HG02763 (cell line): ENCODE results near the gene FAM20C.

ENCODE experiments used
- ATAC-seq: cut with Tn5 transposase; IDR thresholded peaks from one replicate; pipeline ENCODE4 v1.9.1; 2021; ENCODE audit warnings: mild to moderate bottlenecking, moderate library complexity; ENCODE audit not compliant: unreplicated experiment

FAM20C gene

DNA sequence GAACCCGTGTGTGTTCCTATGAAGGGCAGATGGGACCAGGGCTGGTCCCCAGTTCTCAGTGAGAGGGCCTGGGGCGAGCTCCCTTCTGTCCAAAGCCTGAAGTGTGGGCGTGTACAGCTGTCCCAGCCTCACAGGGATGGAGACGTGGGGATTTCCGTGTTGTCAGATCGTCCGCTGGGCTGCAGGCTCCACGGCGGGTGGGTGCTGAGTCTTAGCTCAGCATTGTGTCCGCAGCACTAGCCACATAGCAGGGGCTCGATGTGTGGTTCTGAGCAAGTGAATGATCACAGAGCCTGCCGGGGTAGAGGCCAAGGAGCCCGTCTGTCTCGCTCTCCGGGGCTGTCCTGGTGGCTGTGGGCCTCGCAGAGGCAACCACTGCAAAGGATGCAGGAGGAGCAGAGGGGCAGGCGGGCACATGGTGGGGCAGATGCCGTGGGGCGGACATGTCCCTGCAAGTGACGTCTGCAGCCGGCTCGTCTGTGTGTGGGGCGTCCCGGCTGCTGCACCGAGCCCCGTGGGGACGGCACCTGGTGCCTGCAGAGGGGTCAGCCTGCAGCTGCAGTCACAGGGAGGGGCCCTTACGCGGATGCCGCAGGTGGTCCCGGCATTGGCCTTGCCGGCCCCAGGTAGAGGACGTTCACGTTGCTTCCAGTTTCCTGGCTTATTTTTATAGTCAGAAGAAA is 30.9 kb downstream of the FAM20C start:
- no peak for ATAC-seq

DNA sequence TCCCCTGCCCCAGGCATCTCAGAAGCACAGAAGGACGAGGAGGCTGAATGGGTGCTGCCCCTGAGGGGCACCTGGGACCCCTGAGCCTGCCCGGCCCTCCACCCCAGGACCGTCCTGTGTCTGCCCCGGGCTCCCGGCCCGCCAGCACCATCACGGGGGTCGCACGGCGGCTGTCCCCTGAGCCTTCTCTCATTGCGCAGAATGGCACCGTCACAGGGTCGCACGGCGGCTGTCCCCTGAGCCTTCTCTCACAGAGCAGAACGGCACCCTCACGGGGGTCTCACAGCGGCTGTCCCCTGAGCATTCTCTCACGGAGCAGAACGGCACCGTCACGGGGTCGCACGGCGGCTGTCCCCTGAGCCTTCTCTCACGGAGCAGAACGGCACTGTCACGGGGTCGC is 31.5 kb downstream of the FAM20C start:
- no peak for ATAC-seq

DNA sequence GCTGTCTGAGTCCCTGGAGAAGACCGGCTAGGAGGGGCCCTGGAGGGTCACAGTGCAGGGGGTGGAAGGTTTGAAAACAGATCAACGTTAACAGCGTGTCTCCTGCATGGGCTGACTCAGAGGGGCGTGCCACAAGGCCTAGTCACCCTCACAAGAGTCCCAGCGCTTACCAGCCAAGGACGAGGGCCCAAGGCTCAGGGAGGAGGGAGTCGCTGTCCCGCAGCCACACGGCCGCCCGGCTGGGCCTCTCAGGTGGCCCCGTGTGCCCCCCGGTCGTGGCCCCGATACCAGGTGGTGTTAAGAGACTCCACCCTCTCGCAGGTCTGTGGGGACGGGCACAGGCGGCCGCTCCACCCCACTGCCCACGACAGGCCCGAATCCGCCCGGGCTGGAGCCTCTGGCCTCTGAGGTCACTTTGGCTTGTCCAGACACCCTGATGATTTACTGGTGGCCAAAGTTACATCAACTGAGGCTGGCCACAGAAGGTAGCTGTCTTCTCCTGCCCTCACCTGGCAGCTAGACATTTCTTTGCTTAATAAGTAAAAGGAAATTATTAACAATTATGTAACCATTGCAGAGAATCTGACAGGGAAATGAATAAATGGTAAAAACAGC is 34.0 kb downstream of the FAM20C start:
- no peak for ATAC-seq

DNA sequence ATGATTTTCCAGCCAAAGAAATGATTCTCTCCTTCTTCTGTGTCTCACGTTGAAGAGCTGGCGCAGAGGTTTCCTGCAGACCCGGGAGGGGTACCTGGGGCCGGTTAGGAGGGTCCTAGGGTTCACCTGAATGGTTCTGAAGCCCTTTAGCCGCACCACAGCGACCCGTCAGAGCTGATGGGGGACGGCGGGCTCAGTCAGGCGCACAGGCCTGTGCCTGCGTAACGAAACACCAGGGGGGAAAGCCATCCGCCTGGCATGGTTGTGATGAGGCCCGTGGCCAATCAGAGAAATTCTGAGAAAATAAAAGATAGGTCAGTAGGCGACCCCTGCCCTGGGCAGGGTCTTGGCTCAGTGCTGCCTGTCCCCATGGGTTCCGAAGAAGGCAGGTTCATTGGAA is 35.6 kb downstream of the FAM20C start:
- no peak for ATAC-seq

DNA sequence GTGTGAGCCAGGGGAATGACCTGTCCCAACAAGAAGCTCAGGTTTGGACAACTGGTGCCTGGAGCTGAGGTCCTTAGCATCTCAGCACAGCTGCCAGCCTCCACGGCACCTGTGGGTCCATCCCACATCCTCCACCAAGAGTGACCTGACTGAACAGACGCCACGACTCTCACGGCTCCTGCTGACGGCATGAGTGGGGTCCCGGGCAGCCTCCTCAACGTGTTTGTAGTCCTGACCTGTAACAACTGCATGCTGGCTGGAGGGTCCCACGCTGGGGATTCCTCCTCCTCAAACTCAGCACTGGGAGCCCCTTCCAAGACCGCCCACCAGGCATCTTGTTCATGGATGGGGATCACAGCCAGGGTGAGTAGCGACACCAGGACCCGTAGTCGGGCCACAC is 36.2 kb downstream of the FAM20C start:
- no peak for ATAC-seq

DNA sequence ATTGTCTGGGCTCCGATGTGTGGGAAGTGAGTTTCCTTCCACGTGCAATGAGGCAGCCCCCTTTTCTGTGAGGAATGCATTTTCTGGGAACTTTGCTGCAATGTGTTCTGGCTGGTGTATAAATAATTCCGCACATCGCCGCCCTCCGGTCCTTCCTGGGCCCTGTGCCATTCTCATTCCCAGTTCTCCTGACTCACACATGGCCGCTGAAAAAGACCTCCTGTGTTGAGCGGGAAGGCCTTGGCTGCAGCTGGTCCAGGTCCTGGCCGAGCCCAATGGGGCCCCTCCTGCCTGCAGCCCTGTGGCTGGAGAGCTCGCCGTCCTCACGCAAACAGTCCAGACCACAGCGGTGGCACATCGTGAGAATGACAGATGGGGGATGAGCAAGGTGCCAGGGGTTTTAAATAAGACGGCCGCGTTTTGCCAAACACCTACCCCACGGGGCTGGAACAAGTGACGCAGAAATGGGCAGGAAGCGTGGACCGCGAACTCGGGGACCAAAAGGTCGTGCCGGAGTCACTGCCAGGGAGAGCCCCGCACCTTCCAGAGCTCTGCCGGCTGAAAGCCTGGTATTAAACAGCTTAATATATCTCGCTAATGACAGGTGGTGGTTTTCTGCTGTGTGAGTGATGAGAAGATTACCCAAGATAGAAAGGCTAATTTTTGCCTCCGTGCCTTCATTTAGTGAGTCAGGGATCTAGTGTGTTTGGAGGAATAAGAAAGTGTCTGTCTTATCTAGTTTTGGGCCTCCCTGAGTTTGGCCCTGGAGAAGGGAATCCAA is 37.0 kb downstream of the FAM20C start:
- no peak for ATAC-seq

DNA sequence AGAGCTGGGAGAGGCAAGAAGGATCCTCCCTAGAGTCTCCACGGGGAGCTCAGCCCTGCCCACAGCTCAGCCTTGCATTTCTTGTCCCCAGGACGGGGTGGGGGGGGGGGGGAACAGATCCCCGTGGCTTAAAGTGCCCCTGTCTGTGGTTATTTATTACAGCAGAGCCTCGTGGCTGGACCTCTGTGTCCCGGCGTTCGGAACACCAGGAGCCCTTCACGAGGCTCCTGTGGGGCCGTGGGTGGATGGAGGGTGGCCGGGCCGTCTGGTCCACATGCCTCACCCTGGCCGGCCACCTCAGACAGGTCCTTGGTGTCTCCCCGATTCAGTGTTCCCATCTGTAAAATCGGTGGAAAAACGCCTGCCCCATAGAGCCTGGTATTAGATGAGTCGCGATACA is 37.9 kb downstream of the FAM20C start:
- ATAC-seq: no peak

DNA sequence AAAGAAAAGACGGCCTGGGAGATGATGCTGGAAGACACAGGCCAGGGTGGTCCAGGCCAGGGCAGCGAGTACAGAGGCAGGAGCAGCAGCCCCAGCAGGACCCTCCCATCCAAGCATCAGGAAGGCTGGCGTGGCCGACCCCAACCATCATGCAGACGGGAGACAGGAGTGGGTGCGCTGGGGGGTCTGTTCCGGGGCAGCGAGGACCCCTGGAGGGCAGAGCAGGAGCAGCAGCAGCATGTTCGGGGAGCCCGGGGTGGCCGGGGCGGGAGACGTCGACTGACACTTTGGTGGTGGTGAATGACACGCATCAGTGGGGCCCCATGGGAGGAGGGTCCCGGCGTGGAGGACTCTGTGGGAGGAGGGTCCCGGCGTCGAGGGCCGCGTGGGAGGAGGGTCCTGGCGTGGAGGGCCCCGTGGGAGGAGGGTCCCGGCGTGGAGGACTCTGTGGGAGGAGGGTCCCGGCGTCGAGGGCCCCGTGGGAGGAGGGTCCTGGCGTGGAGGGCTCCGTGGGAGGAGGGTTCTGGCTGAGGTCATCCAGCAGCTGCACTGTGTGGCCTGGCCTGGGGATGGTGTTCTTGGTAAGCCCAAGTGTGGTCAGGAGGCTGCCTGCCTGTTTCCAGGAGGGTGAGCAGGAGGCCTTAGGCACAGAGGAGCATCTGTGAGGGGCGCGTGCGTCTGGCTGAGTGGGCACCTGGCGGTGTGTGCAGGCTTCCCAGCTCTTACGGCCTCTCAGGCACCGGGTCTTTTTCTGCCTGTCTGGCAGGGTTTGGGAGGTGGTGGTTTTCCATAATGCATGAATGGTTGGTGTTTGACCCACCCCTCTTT is 38.9 kb downstream of the FAM20C start:
- ATAC-seq: no peak

DNA sequence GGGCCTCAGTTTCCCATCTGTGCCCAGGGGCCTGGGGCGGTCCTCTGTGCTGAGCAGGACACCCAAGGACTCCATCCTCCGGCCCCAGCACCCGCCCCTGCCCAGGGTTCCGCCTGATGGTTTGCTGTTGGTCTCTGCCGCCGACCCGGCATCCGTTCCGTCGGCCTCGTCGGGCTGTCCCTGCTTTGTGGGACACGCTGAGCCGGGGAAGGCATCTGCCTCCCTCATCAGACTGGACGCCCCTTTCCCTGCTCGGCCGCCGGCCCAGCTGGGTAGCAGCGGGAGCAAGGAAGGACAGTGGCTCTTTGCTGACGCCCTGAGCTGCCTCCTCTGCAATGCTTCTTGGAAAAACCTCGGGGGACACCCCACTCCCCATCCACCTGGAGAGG is 39.5 kb downstream of the FAM20C start:
- ATAC-seq: no peak

DNA sequence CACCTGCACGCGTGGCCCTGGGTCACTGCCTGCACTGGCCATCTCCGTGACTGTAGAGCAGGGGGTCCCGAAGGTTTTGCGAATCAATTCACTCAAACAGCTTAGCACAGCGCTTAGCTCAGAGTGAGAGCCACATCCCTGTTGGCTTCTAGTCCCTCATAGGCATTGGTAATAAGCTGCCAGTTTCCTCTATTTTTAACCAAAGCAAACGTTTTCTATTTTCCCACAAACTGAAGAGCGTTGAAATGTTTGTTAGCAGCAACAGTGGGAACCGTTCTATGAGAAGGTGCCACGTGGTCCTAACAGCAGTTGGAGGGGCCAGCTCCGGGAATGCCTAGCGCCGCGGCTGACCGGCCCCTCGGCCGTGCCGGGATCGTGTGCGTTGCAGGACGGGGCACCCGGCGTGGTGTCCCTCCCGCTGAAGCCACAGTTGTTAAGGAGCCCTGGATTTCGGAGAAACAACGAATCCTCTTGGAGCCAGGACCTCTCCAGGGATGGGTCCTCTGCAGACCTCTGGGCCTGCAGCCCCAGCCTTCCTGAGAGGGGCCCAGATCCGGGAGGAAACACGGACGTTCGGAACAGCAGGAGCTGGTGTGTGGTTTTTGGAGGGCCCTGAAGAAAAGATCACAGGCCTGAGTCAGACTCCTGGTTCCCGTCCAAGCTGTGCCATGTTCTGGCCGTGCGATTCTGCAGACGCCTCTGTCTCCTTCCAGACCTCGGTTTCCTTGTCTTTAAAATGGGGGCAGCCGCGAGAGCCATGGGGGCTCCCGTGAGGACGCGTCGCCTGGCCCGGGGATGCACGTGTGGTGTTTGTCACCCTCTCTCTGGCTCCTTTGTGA is 40.3 kb downstream of the FAM20C start:
- ATAC-seq: no peak

DNA sequence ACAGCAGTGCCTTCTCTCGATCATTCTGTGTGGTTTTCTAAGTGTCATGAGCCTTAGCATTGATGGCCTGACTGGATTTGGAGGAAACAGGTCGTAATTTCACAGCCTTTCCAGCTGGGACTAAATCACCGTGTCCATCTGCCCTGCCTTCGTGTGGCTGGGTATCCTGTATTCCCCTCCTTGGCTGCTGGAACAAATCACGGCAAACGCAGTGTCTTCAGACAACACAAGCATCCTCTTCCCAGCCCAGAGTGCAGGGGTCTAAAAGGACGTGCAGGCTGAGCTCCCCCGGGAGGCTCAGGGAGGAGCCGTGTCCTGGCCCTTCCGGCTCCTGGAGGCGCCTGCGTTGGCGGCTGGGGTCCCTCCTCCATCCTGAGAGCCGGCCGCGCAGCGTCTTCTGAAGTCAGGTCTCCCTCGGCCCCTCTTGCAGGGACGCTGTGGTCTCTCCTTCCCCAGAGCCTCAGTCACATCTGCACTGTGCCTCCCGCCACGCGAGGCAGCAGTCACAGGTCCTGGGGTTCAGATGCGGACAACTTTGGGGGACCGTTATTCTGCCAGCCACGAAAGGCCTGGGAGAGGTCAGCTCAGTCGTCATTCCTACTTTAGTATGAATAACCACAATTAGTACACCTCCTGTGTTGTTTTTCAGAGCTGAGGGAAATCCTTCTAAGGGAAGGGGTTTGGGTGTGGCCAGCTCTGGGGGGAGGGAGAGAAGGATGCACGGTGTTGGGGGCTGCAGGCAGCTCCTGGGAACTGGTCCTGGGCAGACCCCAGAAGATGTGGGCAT is 41.1 kb downstream of the FAM20C start:
- no peak for ATAC-seq

DNA sequence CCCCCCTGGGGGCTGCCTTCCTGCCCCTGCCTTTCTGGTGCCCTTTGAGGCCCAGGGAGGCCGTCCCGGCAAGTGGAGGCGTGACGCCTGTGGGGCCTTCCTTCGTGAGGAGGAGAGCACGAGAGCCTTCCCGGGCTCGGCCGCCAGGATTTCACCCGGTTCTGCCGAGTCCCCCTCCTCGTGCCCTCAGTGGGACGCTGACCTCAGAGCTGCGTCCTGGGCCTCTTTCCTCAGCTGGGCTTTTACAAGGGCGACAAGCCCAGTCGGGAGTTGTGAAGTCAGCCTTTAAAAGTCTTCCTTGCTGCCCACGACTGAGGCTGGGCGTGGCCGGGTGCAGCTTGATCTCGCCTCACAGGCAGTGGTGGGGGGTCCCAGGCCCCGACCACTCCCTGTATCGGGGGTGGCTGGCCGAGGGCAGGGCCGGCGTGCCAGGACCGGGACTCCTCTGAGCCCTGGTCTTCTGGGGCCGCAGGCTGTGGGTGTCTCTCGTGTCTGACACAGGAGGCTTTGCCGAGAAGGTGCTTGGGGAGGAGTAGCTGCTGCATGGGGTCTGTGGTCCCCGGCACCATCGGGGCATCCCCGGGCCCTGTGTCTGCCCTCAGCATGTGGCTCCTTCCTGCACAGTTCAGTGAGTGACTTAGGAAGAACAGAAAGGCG is 41.8 kb downstream of the FAM20C start:
- ATAC-seq: no peak

DNA sequence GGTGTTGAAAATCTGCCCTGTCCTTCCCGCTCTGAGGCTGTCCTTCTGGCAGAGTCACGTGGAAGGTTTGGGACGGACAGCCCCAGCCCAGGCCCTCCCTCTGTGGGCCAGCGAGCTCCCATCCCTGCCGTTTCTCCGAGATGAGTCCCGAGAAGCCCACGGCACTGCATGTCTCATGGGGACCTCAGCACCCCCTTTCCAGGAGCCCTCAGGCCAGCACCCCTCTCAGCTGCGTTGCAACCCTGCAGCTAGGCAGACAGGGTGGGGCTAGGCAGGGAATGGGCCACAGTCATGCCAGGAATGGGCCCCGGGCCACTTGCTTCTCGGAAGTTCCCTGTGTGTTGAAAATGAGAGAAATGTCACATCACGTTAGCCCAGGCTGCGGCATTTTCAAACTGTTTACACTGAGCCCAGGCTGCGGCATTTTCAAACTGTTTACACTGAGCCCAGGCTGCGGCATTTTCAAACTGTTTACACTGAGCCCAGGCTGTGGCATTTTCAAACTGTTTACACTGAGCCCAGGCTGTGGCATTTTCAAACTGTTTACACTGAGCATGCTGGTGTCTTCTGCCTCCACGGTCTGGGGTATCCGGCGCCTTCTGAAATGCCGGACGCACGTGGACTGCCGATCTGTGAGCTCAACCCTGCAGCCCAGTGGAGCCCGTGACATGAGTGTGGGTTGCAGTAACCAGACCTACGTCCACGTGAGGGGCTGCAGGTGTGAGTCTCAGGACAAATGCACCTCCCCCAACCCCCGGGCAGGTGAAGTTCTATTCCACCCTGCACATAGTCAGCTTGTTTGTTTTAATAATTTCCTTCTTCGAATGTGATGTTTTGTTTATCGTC is 42.6 kb downstream of the FAM20C start:
- no peak for ATAC-seq

DNA sequence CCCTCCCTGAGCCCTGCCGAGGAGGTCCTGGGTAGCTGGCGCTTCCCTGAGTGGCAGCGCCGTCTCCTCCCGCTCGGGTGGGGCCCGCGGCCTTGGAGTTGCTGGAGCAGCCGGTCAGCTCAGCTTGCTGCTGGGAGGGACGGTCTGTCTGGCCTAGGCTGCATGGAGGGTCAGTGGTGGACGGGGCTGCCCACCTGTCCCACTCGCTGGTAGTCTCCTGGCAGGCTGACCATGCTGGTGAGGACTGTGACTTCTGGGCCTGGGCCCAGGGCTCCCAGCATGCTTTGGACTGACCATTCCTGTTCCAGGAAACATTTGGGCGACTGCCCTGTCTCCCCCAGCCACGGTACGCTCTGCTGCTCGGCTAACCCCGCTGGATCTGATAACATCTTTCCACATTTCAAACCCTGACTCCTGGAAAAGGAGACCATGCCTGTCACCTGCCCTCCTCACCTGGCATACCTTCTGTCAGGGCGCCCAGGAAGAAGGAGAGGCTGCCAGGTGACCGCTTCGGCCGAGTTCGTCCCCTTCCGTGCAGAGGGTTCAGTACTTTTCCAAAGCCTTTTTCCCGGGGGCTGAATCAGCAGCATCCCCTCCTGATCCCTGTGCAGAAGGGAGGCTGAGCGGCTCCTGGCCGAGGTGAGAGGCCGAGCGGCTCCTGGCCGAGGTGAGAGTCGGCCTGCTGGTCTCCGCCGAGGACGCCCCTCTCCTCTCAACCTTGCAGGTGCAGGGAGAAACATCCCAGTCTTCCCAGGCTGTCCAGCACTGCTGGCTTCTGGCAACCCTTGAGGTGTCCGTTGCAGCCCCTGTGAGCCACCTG is 43.4 kb downstream of the FAM20C start:
- no peak for ATAC-seq

DNA sequence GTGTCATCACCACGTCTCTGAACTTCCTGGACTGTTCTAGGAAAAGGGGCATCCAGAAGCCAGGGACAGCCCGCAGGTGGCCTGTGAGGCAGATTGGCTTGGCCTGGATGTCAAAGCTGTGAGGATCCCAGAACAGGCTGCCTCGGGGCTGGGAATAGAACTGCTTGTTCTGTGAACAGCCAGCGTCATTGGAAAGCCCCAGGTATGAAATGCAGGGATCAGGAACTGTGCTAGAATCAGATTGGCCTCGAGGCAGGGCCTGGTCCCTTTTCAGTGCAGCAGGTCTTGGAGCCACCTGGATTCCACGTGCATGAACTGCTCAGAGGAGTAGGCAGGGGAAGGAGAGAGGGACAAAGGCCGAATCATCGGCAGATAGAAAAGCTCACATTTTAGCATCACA is 44.6 kb downstream of the FAM20C start:
- no peak for ATAC-seq

DNA sequence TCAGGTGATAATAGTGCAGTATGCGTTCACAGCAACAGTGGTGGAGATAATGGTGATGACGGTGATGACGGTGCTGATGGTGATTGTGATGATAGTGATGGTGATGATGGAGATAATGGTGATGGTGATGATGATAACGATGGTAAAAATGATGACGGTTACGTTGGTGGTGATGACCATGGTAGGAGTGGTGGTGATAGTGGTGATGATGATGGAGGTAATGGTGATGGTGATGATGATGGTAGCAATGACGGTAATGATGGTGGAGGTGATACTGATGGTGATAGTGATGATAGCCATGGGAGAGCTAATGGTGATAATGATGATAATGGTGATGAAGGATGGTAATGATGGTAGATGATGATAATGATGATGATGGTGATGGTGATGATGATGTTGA is 45.0 kb downstream of the FAM20C start:
- ATAC-seq: no peak

DNA sequence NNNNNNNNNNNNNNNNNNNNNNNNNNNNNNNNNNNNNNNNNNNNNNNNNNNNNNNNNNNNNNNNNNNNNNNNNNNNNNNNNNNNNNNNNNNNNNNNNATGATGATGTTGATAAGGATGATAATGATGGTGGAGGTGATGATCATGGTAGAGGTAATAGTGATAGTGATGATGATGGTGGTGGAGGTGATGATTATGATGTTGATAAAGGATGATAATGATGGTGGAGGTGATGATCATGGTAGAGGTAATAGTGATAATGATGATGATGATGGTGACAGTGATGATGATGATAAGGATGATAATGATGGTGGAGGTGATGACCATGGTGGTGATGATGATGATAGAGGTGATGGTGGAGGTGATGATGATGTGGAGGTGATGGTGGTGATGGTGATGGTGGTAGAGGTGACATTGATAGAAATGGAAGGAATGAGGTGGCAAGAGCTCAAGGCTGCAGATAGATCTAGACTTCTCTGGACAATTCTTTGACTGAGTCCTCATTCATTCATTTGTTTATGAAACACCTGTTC is 47.8 kb downstream of the FAM20C start:
- no peak for ATAC-seq
